K562 (cell line): ENCODE data around the gene TMCC2. TPM values are rescaled to one million over a fixed set of nuclear protein-coding genes. Genes with fewer than 3 reads are reported as not detected.

Source experiments
- CBX2 ChIP-seq: fragments of 200-600 bp; sonication (generic); IDR thresholded peaks from one replicate; pipeline ENCODE4 v1.6.1; 2012; ENCODE audit warnings: mild to moderate bottlenecking, low read length, inconsistent platforms; ENCODE audit not compliant: insufficient read depth, poor library complexity, severe bottlenecking
- DPF2 ChIP-seq: fragments of 450-650 bp; IDR thresholded peaks from 2 replicates; pipeline ENCODE4 v1.6.1; 2016
- HDAC8 ChIP-seq: fragments of 450-650 bp; IDR thresholded peaks from 2 replicates; pipeline ENCODE4 v1.6.1; 2016; ENCODE audit warnings: mild to moderate bottlenecking, missing genetic modification characterization, moderate library complexity, missing compliant biosample characterization
- NBN ChIP-seq: fragments of 450-650 bp; IDR thresholded peaks from 2 replicates; pipeline ENCODE4 v1.6.1; 2016; ENCODE audit warnings: low read depth, mild to moderate bottlenecking
- OTX1 ChIP-seq: fragments of 450-650 bp; formaldehyde crosslinking; IDR thresholded peaks from 2 replicates; pipeline ENCODE4 v1.4.0; 2022; ENCODE audit warnings: mild to moderate bottlenecking
- POLR2G ChIP-seq: fragments of 200-400 bp; formaldehyde crosslinking; IDR thresholded peaks from 2 replicates; pipeline ENCODE4 v1.6.1; 2017; ENCODE audit warnings: low read depth, mild to moderate bottlenecking, antibody characterized with exemption, low read length, moderate library complexity
- TCF3 ChIP-seq: sonication (generic); formaldehyde crosslinking; IDR thresholded peaks from 2 replicates; pipeline ENCODE4 v1.4.0; 2020; ENCODE audit warnings: mild to moderate bottlenecking, missing genetic modification reagents
- ZNF134 ChIP-seq: fragments of 250-450 bp; sonication (Bioruptor Pico); conservative IDR thresholded peaks from 2 replicates; pipeline ENCODE4 v1.4.0; 2020
- ZNF354B ChIP-seq: fragments of 250-450 bp; sonication (Bioruptor Pico); IDR thresholded peaks from 2 replicates; pipeline ENCODE4 v1.4.0; 2020
- ZNF778 ChIP-seq: fragments of 450-650 bp; formaldehyde crosslinking; IDR thresholded peaks from 2 replicates; pipeline ENCODE4 v1.4.0; 2020; ENCODE audit warnings: mild to moderate bottlenecking, moderate library complexity
- polyA plus RNA-seq, 8 experiments: library from polyadenylated mRNA; depleted of rRNA in 4 of 8; stranded (reverse) in 5 of 8; unstranded in 3 of 8; fragments of >200 nt; fragmentation: Nextera tagmentation in 2 of 8; fragmentation: Illumina TruSeq in 1 of 8; extraction: Ambion mirVana in 2 of 8; extraction: Trizol in 1 of 8; gene quantifications; 2 replicates each; pipeline versions ENCODE4 v1.2.1 to v1.2.3, GENCODE V29; 2011 to 2014; ENCODE audit warnings: inconsistent platforms in 1 of 8, missing spikeins in 1 of 8
- total RNA-seq, 7 experiments: library from RNA; depleted of rRNA in 6 of 7; stranded (reverse); fragments of >200 nt in 6 of 7; fragmentation: Illumina TruSeq in 2 of 7; extraction: Trizol in 2 of 7; gene quantifications; 2 replicates each; pipeline versions ENCODE4 v1.2.1 to v1.2.3, GENCODE V29; 2011 to 2021; ENCODE audit warnings: low replicate concordance in 1 of 7
- TF ChIP-seq, protein P1 (sequence below): conservative IDR thresholded peaks from 2 replicates; pipeline ENCODE4 v1.6.1; 2011; ENCODE audit warnings: low read depth, mild to moderate bottlenecking, low read length; ENCODE audit not compliant: control insufficient read depth
- TF ChIP-seq, protein P2 (sequence below): fragments of 250-450 bp; sonication (Bioruptor Pico); IDR thresholded peaks from 2 replicates; pipeline ENCODE4 v1.8.0; 2021; ENCODE audit warnings: moderate library complexity, mild to moderate bottlenecking, inconsistent platforms
- TF ChIP-seq, protein P3 (sequence below), 2 experiments: fragments of 200-800 bp in 1 of 2; sonication (Bioruptor generic) in 1 of 2; sonication (generic) in 1 of 2; formaldehyde crosslinking in 1 of 2; IDR thresholded peaks in 1 of 2; conservative IDR thresholded peaks in 1 of 2; 2 replicates each; pipeline versions ENCODE4 v1.5.0 to v1.6.1; 2016 to 2020; ENCODE audit warnings: missing compliant biosample characterization in 1 of 2, missing genetic modification characterization in 1 of 2, missing genetic modification reagents in 1 of 2
- TF ChIP-seq, protein P4 (sequence below): fragments of 250-450 bp; sonication (Bioruptor Pico); IDR thresholded peaks from 2 replicates; pipeline ENCODE4 v1.4.0; 2020; ENCODE audit warnings: mild to moderate bottlenecking
- TF ChIP-seq, protein P5 (sequence below): fragments of 450-650 bp; conservative IDR thresholded peaks from 2 replicates; pipeline ENCODE4 v1.6.1; 2016; ENCODE audit warnings: missing genetic modification characterization, low read depth, mild to moderate bottlenecking, control low read depth, missing compliant biosample characterization

Gene TMCC2
- total and polyA plus RNA-seq, 9 of the 15 experiments (the other 6 are each of a cell fraction or from before 2014, with no cell fraction given): 0.06 to 1.8 (median 0.98) TPM

DNA sequence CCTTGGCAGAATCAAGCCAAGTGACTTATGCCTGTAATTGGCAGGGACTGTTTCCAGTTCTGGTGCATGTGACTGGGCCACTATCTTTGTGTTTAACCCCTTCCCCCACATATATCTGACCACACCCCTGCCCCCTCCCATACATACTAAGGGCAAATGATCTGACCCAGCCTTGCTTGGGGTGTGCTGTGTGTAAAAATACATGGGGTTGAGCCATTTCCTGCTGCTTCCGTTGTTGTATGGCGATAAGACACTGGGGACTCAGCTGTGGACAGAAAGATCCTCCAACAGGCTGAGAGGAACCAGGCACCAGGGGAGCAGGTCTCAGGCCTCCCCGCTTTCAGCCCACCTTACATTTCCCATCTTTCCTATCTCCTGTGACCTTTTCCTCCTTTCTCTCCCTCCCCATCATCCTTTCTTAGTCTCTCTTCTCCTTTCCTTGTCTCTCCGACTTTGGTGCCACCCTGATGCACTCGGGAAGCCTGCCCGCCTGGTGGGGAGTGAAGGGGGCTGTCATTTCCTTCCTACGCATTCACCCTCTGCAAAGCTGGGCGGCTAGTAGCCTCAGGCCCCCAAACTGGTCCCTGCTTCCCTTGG lies 39.7 kb downstream of the TMCC2 start (continued):
- TF ChIP-seq, protein P1, sequence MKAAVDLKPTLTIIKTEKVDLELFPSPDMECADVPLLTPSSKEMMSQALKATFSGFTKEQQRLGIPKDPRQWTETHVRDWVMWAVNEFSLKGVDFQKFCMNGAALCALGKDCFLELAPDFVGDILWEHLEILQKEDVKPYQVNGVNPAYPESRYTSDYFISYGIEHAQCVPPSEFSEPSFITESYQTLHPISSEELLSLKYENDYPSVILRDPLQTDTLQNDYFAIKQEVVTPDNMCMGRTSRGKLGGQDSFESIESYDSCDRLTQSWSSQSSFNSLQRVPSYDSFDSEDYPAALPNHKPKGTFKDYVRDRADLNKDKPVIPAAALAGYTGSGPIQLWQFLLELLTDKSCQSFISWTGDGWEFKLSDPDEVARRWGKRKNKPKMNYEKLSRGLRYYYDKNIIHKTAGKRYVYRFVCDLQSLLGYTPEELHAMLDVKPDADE: 0 out of 2 replicates have a peak, but pooled peaks have one; percentile 38
- TF ChIP-seq HDAC8 (tag): no peak
- no peak for TF ChIP-seq POLR2G
- TF ChIP-seq, protein P2, sequence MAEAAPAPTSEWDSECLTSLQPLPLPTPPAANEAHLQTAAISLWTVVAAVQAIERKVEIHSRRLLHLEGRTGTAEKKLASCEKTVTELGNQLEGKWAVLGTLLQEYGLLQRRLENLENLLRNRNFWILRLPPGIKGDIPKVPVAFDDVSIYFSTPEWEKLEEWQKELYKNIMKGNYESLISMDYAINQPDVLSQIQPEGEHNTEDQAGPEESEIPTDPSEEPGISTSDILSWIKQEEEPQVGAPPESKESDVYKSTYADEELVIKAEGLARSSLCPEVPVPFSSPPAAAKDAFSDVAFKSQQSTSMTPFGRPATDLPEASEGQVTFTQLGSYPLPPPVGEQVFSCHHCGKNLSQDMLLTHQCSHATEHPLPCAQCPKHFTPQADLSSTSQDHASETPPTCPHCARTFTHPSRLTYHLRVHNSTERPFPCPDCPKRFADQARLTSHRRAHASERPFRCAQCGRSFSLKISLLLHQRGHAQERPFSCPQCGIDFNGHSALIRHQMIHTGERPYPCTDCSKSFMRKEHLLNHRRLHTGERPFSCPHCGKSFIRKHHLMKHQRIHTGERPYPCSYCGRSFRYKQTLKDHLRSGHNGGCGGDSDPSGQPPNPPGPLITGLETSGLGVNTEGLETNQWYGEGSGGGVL: no peak
- no peak for TF ChIP-seq ZNF354B
- TF ChIP-seq NBN: no peak
- no peak for TF ChIP-seq ZNF134 (CRISPR knock-in tag)
- TF ChIP-seq DPF2: peak; percentile 83
- TF ChIP-seq, protein P3, sequence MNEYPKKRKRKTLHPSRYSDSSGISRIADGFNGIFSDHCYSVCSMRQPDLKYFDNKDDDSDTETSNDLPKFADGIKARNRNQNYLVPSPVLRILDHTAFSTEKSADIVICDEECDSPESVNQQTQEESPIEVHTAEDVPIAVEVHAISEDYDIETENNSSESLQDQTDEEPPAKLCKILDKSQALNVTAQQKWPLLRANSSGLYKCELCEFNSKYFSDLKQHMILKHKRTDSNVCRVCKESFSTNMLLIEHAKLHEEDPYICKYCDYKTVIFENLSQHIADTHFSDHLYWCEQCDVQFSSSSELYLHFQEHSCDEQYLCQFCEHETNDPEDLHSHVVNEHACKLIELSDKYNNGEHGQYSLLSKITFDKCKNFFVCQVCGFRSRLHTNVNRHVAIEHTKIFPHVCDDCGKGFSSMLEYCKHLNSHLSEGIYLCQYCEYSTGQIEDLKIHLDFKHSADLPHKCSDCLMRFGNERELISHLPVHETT (CRISPR knock-in tag; conservative IDR thresholded peaks at IDR 0.05 in 1 of 2, IDR thresholded peaks at IDR 0.05 in 1 of 2): 0 out of 4 replicates have a peak, but pooled peaks of 1 of the 2 experiments have one; percentile 29
- peak; percentile 78 for TF ChIP-seq TCF3
- TF ChIP-seq ZNF778: no peak
- TF ChIP-seq CBX2: no peak
- TF ChIP-seq, protein P4, sequence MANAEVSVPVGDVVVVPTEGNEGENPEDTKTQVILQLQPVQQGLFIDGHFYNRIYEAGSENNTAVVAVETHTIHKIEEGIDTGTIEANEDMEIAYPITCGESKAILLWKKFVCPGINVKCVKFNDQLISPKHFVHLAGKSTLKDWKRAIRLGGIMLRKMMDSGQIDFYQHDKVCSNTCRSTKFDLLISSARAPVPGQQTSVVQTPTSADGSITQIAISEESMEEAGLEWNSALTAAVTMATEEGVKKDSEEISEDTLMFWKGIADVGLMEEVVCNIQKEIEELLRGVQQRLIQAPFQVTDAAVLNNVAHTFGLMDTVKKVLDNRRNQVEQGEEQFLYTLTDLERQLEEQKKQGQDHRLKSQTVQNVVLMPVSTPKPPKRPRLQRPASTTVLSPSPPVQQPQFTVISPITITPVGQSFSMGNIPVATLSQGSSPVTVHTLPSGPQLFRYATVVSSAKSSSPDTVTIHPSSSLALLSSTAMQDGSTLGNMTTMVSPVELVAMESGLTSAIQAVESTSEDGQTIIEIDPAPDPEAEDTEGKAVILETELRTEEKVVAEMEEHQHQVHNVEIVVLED: no peak
- TF ChIP-seq OTX1 (CRISPR knock-in tag): no peak
- TF ChIP-seq, protein P5, sequence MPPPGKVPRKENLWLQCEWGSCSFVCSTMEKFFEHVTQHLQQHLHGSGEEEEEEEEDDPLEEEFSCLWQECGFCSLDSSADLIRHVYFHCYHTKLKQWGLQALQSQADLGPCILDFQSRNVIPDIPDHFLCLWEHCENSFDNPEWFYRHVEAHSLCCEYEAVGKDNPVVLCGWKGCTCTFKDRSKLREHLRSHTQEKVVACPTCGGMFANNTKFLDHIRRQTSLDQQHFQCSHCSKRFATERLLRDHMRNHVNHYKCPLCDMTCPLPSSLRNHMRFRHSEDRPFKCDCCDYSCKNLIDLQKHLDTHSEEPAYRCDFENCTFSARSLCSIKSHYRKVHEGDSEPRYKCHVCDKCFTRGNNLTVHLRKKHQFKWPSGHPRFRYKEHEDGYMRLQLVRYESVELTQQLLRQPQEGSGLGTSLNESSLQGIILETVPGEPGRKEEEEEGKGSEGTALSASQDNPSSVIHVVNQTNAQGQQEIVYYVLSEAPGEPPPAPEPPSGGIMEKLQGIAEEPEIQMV (tag): no peak
